Kidney epithelial cell (primary cell): ENCODE measurements around the gene IL21. TPM values are rescaled to one million over a fixed set of nuclear protein-coding genes. Genes with fewer than 3 reads are reported as not detected.

ENCODE experiments used
- DNase-seq: peaks from one replicate; pipeline ENCODE4 v3.0.0-alpha.2; 2010; ENCODE audit warnings: low read depth
- H3K27me3 ChIP-seq: 2 replicates; pipeline ENCODE4 v1.6.0; 2011; ENCODE audit warnings: low read length; ENCODE audit not compliant: control insufficient read depth, insufficient read depth
- H3K36me3 ChIP-seq: 2 replicates; pipeline ENCODE4 v1.5.1; 2011; ENCODE audit warnings: low read length; ENCODE audit not compliant: control insufficient read depth, insufficient read depth
- H3K4me3 ChIP-seq: 2 replicates; pipeline ENCODE4 v1.5.1; 2011; ENCODE audit warnings: low read depth, mild to moderate bottlenecking, control low read depth, low read length
- total RNA-seq: library from RNA; depleted of rRNA; stranded (reverse); fragments of >200 nt; gene quantifications from 2 replicates; pipeline ENCODE4 v1.2.3, GENCODE V29; 2015
- TF ChIP-seq, protein P1 (sequence below): IDR thresholded peaks from 2 replicates; pipeline ENCODE4 v1.5.1; 2011; ENCODE audit warnings: mild to moderate bottlenecking, moderate library complexity, low read length, control low read depth, inconsistent platforms; ENCODE audit not compliant: insufficient read depth, poor library complexity, severe bottlenecking

Gene IL21
- total RNA-seq, 1 donor from 2014 or later: not detected

DNA sequence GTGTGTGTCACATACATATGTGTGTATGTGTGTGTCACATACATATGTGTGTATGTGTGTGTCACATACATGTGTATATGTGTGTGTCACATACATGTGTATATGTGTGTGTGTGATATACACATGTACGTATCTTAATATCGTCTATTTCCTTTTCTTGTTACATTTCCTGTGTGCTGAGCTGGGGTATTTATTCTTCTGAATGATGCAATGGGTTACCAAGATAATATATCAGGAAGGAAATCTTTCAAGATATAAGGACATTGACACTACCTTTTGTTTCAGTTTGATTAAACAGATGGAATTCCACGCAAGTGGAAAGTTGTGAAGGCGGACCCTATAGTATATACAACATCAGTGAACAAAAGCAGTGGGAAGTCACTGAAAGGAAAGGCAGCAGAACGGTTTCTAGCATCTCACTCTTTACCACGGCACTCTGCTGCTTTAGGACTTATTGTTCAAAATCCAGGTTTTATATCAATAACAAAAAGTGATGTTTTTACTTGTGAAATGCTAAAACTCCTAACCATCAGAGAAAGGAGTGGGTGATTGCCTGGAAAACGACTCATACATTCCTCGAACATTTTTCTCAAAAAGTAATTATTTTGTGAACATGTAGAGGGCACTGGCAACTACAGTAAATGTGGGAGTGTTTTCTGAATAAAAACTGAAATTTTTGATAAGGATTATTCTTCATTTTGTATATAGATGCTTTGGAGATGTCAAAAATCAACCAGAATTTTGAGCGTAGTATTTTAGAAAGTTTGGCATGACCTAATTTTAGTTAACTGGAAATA lies 43.1 kb upstream of the IL21 start:
- TF ChIP-seq, protein P1, sequence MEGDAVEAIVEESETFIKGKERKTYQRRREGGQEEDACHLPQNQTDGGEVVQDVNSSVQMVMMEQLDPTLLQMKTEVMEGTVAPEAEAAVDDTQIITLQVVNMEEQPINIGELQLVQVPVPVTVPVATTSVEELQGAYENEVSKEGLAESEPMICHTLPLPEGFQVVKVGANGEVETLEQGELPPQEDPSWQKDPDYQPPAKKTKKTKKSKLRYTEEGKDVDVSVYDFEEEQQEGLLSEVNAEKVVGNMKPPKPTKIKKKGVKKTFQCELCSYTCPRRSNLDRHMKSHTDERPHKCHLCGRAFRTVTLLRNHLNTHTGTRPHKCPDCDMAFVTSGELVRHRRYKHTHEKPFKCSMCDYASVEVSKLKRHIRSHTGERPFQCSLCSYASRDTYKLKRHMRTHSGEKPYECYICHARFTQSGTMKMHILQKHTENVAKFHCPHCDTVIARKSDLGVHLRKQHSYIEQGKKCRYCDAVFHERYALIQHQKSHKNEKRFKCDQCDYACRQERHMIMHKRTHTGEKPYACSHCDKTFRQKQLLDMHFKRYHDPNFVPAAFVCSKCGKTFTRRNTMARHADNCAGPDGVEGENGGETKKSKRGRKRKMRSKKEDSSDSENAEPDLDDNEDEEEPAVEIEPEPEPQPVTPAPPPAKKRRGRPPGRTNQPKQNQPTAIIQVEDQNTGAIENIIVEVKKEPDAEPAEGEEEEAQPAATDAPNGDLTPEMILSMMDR: no peak
- H3K36me3 ChIP-seq: no peaks in the 10 kb centered on the region
- no peak for DNase-seq
- no peak overlapping the region for H3K4me3 ChIP-seq
- no peaks in the 10 kb centered on the region for H3K27me3 ChIP-seq

DNA sequence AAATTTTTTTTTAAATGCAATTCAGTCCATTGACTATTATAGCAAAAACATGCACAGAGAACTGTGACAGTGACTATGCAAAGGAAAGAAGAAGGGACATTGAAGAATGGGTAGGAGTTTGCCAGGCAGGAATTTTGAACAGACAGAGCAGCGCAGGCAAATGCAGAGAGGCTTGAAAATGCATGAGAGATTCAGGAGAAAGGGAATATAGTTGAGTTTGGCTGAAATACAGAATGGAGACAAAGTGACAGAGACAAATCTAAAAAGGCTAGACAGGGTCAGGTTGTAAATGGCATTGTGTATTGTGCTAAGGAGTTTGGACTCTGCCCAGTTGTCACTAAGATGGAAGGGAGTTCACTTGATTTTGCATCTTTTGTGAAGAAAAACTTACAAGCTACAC lies 42.4 kb upstream of the IL21 start:
- TF ChIP-seq, protein P1: no peak
- Histone ChIP-seq H3K27me3 (no peaks in the 10 kb centered on the region), H3K4me3 (no peak overlapping the region), H3K36me3 (no peaks in the 10 kb centered on the region)
- no peak for DNase-seq

DNA sequence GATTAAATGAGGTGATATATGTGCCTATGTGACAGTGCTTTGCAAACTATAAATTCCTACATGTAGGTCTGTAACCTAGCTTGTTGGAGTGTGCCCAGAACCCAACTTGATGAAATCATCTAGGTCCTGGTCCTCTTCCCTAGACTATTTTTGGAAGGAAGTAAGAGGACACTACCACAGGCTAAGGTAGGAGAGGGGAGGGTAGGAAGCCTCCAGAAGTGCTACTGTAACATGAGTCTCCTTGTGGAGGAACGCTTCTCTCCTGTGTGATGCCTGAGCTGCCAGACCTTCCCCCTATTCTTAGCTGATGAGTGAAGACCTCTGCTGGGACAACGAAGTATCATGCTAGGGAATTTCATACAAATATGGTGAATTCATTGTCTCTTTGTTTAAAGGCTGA lies 41.8 kb upstream of the IL21 start:
- TF ChIP-seq, protein P1: no peak
- no peaks in the 10 kb centered on the region for H3K27me3 ChIP-seq
- no peak overlapping the region for H3K4me3 ChIP-seq
- no peak for DNase-seq
- no peaks in the 10 kb centered on the region for H3K36me3 ChIP-seq

DNA sequence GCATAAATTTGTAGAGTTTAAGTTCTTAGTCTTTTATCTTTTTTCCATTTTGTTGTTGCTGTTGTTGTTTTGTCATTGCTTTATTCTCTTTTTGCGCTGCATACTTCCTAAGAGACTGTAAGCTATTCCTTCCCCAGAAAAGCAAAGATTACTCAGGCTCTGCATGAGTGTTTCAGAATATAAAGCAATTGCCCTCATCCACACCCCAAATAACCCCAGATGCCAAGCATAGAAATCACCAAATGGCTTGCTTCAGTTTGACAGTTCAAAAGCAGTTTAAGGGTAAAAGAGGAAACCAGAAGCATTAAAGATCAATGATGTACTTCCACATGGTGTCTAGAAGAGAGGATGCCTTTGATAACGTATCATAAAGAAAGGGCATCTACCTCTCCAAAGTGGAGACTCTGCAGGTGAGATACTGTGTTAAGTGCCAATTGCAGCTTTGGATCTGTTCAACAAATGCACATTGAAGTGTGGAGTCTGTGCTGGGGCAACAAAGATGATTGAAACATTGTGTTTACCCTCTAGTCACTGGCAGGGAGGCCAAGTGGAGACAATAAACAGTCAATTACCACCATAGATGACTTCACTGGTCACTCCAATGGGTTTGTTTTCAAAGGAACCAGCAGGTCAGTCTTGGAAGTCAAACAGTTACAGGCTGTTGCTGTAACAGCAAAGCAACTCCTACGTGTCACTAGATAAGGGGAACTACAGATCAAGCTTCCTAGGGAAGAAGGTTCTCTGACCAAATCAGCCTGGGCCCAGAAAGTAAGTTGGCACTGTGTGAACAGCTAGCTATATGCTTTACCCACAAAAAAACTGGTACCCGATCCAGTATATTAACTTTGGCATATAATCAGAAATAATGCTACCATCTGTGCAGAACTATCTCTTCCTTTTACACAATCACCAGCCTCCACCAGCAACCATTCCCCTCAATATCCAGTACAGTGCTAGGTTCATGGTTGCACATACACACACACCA lies 40.6 kb upstream of the IL21 start:
- TF ChIP-seq, protein P1: no peak
- no peaks in the 10 kb centered on the region for H3K27me3 ChIP-seq
- no peak for DNase-seq
- no peak overlapping the region for H3K4me3 ChIP-seq
- no peaks in the 10 kb centered on the region for H3K36me3 ChIP-seq

DNA sequence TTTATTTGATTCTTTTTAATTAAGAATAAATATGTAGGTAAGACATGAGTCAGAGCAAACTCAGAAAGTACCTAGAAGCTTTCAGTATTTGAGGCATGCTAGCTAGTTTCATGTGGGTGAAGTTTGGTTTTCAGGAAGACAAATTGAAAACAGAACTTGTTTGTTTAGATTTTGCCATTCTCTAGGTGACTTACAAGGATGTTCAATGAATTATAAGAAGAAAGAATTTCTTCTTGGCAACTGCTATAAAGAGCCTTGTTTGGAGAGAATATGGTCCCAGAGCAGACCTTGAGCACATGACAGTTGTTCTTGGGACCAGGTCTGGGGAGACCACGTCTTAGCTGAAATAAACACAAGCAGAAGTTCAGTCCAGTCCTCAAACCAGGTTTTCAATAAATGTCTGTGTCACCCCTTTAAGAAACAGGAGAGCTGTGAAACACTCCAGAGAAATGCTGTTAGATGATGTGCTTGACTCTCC lies 38.0 kb upstream of the IL21 start:
- no peaks in the 10 kb centered on the region for H3K27me3 ChIP-seq
- H3K4me3 ChIP-seq: no peak overlapping the region
- no peak for DNase-seq

More for the DNA sequence above, 38.0 kb upstream of the IL21 start:
- TF ChIP-seq, protein P1: no peak
- H3K36me3 ChIP-seq: no peaks in the 10 kb centered on the region
